PC-9 (cell line): ENCODE results near the gene OR5M3. TPM values are rescaled to one million over a fixed set of nuclear protein-coding genes. Genes with fewer than 3 reads are reported as not detected.

Source experiments
- Bru-seq: library from RNA; stranded (reverse); fragments of 400-500 nt; gene quantifications from one replicate; lab custom pipeline; 2021; lab: Mats Ljungman, UMichigan
- BruChase-seq, 2 experiments: library from RNA; stranded (reverse); fragments of 400-500 nt; gene quantifications; one replicate each; lab custom pipeline; 2021; lab: Mats Ljungman, UMichigan
- BruUV-seq: library from RNA; stranded (reverse); fragments of 400-500 nt; replicated peaks from 2 replicates; lab custom pipeline; 2021; lab: Mats Ljungman, UMichigan
- CTCF ChIA-PET: fragments of 300-600 bp; sonication (Branson Sonifier 250); formaldehyde crosslinking; loops from one replicate; lab custom pipeline; 2022; ENCODE audit warnings: antibody characterized with exemption; lab: Charles Lee
- POLR2A ChIA-PET: fragments of 300-600 bp; sonication (Branson Sonifier 250); formaldehyde crosslinking; loops from one replicate; lab custom pipeline; 2022; ENCODE audit warnings: antibody characterized with exemption; ENCODE audit not compliant: unreplicated experiment; lab: Charles Lee
- DNase-seq, 2 experiments: peaks; one replicate each; pipeline versions ENCODE4 v3.0.0 to v3.0.0-alpha.2; 2015 to 2022; ENCODE audit warnings: mixed read lengths in 1 of 2
- H2AFZ ChIP-seq: fragments of 200-600 bp; sonication (generic); 2 replicates; pipeline ENCODE4 v1.8.1; 2017; ENCODE audit warnings: antibody characterized with exemption
- H3F3A ChIP-seq: fragments of 200-600 bp; sonication (generic); 2 replicates; pipeline ENCODE4 v1.8.1; 2017; ENCODE audit warnings: antibody characterized with exemption, mild to moderate bottlenecking, low read depth; ENCODE audit not compliant: insufficient read depth
- H3K27ac ChIP-seq: fragments of 200-600 bp; sonication (generic); 2 replicates; pipeline ENCODE4 v1.6.1; 2016; ENCODE audit warnings: mixed run types
- H3K27me3 ChIP-seq: fragments of 200-600 bp; sonication (generic); 2 replicates; pipeline ENCODE4 v1.6.1; 2016; ENCODE audit warnings: low read depth, mixed run types; ENCODE audit not compliant: insufficient read depth
- H3K36me3 ChIP-seq: fragments of 200-600 bp; sonication (generic); 2 replicates; pipeline ENCODE4 v1.6.1; 2016; ENCODE audit warnings: low read depth, mixed run types
- H3K4me1 ChIP-seq: fragments of 200-600 bp; sonication (generic); replicated peaks from 2 replicates; pipeline ENCODE4 v1.6.1; 2016; ENCODE audit warnings: mixed run types; ENCODE audit not compliant: insufficient read depth
- H3K4me2 ChIP-seq: fragments of 200-600 bp; sonication (generic); 2 replicates; pipeline ENCODE4 v1.6.1; 2017; ENCODE audit warnings: mixed run types
- H3K4me3 ChIP-seq: fragments of 200-600 bp; sonication (generic); 2 replicates; pipeline ENCODE4 v1.6.1; 2016; ENCODE audit warnings: mixed run types
- H3K79me2 ChIP-seq: fragments of 200-600 bp; sonication (generic); 2 replicates; pipeline ENCODE4 v1.6.1; 2017; ENCODE audit warnings: low read depth, mixed run types
- H3K9me2 ChIP-seq: fragments of 200-600 bp; sonication (generic); 2 replicates; pipeline ENCODE4 v1.8.1; 2017; ENCODE audit warnings: mild to moderate bottlenecking; ENCODE audit not compliant: insufficient read depth
- H3K9me3 ChIP-seq: fragments of 200-600 bp; sonication (generic); 2 replicates; pipeline ENCODE4 v1.8.1; 2016; ENCODE audit warnings: low read depth; ENCODE audit not compliant: insufficient read depth
- H4K20me1 ChIP-seq: fragments of 200-600 bp; sonication (generic); 2 replicates; pipeline ENCODE4 v1.8.1; 2017; ENCODE audit not compliant: insufficient read depth
- CTCF ChIP-seq: fragments of 200-600 bp; sonication (generic); conservative IDR thresholded peaks from 2 replicates; pipeline ENCODE4 v1.6.1; 2017; ENCODE audit warnings: mixed run types, antibody characterized with exemption, mild to moderate bottlenecking, moderate library complexity
- EZH2 ChIP-seq: fragments of 200-600 bp; sonication (generic); IDR thresholded peaks from 2 replicates; pipeline ENCODE4 v1.8.0; 2017; ENCODE audit warnings: antibody characterized with exemption, low read depth
- intact Hi-C: fragments of 100-400 bp; cut with micrococcal nuclease; formaldehyde crosslinking; loops from one replicate; pipeline ENCODE4 v1.10.0; 2022; ENCODE audit not compliant: unreplicated experiment
- long read RNA-seq: library from polyadenylated mRNA; stranded (forward); transcript quantifications from one replicate; pipeline ENCODE4 v2.0.0, GENCODE V29; 2022
- total RNA-seq: library from RNA; stranded (reverse); gene quantifications from 2 replicates; pipeline ENCODE4 v1.2.3, GENCODE V29; 2021

The OR5M3 gene
- not detected in 2 replicates for total RNA-seq
- not detected for Bru-seq, nascent RNA
- not detected for BruChase-seq, experiment 1, labeled RNA remaining after a 2-hour chase
- BruChase-seq, experiment 2, labeled RNA remaining after a 6-hour chase: not detected
- long read RNA-seq: 0 reads

- Histone ChIP-seq H3K9me2 (no peaks in the 10 kb centered on the region), H3K4me1 (no peaks in the 10 kb centered on the region), H3F3A (no peaks in the 10 kb centered on the region), H3K27me3 (no peaks in the 10 kb centered on the region), H3K36me3 (no peaks in the 10 kb centered on the region), H3K79me2 (no peaks in the 10 kb centered on the region), H3K4me2 (no peak within 1 kb of the TSS), H2AFZ (no peak within 1 kb of the TSS), H3K9me3 (no peaks in the 10 kb centered on the region), H3K4me3 (no peak within 1 kb of the TSS), H3K27ac (no peak within 1 kb of the TSS), H4K20me1 (no peaks in the 10 kb centered on the region; the same call in 1 of the 2 replicates)
- ChIA-PET CTCF (no interaction called here), POLR2A (no interaction called here)
- intact Hi-C loops: no loop called here
- BruUV-seq: no TSS peak
- no peak for DNase-seq
- TF ChIP-seq EZH2: no peak
- no peak for TF ChIP-seq CTCF
Measured at GRCh38 chr11:56473252-56473651, at the start of gene OR5M3. OR5M3 (minus strand) TSS chr11:56473352; CDS start chr11:56470497, 2,855 bp downstream.

- no peak for DNase-seq
- no peaks in the 10 kb centered on the region for H4K20me1 ChIP-seq
- H3K4me2 ChIP-seq: no peak overlapping the region
- H3K9me2 ChIP-seq: no peaks in the 10 kb centered on the region
- no peak overlapping the region for H3K27ac ChIP-seq
- H3K36me3 ChIP-seq: no peaks in the 10 kb centered on the region
- H3K4me3 ChIP-seq: no peak overlapping the region
- H2AFZ ChIP-seq: no peak overlapping the region
- BruUV-seq: no TSS peak
- ChIA-PET POLR2A (no interaction called here), CTCF (no interaction called here)
- TF ChIP-seq EZH2 (no peak), CTCF (no peak; the same call in 1 of the 2 replicates)
- H3F3A ChIP-seq: no peaks in the 10 kb centered on the region
- H3K79me2 ChIP-seq: no peaks in the 10 kb centered on the region
- no peaks in the 10 kb centered on the region for H3K9me3 ChIP-seq
- H3K27me3 ChIP-seq: no peaks in the 10 kb centered on the region
- intact Hi-C loops: no loop called here
- H3K4me1 ChIP-seq: no peaks in the 10 kb centered on the region
Measured at GRCh38 chr11:56522008-56522407, 48.9 kb upstream of the OR5M3 start.

GRCh38 chr11:56513280-56513679 lies 40.1 kb upstream of the OR5M3 start:
- no peak for DNase-seq
- intact Hi-C loops: no loop called here
- CTCF ChIA-PET: no interaction called here

More at GRCh38 chr11:56513280-56513679, 40.1 kb upstream of the OR5M3 start:
- H3K4me3 ChIP-seq: no peak overlapping the region
- POLR2A ChIA-PET: no interaction called here
- no peaks in the 10 kb centered on the region for H3K9me3 ChIP-seq
- BruUV-seq: no TSS peak
- H2AFZ ChIP-seq: no peak overlapping the region
- H4K20me1 ChIP-seq: no peaks in the 10 kb centered on the region
- H3K79me2 ChIP-seq: no peaks in the 10 kb centered on the region
- TF ChIP-seq EZH2 (no peak), CTCF (no peak)
- H3K4me2 ChIP-seq: no peak overlapping the region
- H3K36me3 ChIP-seq: no peaks in the 10 kb centered on the region
- H3K27me3 ChIP-seq: no peaks in the 10 kb centered on the region
- no peak overlapping the region for H3K27ac ChIP-seq
- no peaks in the 10 kb centered on the region for H3F3A ChIP-seq
- no peaks in the 10 kb centered on the region for H3K9me2 ChIP-seq
- no peaks in the 10 kb centered on the region for H3K4me1 ChIP-seq
